IPS DF 4.7 (cell line): ENCODE measurements around the gene C1QTNF1.

Source experiments
- DNase-seq: peaks from one replicate; pipeline ENCODE4 v3.0.0-alpha.2; 2013; ENCODE audit warnings: low spot score; ENCODE audit errors: extremely low read depth

Gene C1QTNF1

DNA sequence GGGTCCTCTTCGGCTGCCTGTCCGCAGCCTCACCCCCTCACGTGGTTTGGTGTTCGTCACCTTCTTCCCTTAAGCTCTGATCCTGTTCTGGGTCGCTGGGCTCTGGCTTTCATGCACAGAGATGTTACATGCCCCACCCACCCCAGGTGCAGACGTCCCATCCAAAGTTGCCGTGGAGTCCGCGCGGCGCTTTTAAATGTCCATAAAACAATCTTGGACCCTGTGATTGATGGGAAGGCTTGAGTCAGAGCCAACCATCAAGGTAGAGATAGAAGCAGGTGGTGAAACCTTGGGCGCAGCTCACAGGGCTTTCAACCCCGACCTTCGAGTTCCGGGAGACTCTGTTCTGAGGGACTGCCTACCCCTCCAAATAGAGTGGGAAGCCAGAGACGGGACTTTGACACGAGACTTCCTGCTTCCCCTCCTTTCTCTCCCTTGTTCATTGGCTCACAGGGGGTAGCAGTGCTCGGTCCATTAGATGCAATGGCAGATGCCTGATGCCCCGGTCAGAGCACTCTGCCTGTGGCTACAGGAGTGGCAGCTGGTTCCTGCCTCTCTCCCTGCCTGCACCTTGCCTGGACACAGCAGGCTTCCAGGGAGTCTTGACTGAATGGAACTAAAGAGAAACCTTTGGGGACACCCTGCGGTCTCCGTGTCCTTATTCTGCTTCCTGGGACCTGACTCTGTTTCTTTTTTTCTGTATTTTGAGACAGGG, 54.7 kb downstream of the C1QTNF1 start:
- DNase-seq: no peak

DNA sequence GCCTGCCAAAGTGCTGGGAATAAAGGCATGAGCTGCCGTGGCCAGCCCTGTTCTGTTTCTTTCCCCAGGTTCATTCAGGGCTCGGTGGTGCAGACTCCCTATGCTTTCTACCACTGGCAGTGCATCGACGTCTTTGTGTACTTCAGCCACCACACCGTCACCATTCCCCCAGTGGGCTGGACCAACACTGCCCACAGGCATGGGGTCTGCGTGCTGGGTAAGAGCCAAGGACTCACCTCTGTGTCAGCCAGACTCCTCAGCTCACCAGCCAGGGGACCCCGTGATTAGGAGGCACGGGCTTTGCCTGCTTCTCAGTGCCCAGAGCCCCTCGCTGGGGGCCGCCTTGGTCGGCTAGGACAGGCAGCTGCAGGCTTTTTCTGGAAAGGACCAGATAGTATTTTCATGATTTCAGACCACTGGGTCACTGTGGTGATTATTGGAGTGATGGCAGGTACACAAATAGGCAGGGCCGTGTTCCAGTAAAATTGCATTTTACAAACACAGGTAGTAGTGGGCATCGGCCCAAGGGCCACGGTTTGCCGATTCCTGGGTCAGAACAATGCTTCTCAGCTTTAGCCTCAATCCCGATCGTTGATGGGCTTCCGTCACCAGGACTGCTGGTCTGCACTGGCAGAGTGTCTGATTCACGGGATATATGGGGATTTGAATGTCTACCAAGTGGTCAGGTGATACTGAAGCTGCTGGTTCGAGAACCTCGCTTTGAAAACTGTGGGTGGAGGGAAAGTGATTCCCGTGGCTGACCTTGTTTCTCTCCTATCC, 55.6 kb downstream of the C1QTNF1 start:
- no peak for DNase-seq

DNA sequence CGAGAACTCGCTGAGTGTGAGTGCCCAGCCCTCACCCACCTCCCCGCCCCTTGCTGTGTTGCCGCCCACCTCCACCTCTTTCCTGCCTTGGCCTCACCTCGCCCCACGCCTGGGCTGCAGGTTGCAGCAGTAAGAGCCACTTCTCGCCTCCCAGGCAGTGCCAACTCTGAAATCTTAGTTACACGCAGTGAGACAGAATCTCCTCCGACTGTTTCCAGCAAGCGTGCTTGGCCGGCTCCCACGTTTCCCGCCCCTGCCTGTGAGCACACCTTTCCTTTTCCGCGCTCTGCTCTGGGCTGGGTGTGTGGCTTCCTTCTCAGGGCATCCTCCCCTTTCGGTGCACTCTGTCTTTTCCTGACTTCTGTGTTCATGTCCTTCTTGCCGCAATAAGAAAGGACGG, 56.4 kb downstream of the C1QTNF1 start:
- DNase-seq: no peak

DNA sequence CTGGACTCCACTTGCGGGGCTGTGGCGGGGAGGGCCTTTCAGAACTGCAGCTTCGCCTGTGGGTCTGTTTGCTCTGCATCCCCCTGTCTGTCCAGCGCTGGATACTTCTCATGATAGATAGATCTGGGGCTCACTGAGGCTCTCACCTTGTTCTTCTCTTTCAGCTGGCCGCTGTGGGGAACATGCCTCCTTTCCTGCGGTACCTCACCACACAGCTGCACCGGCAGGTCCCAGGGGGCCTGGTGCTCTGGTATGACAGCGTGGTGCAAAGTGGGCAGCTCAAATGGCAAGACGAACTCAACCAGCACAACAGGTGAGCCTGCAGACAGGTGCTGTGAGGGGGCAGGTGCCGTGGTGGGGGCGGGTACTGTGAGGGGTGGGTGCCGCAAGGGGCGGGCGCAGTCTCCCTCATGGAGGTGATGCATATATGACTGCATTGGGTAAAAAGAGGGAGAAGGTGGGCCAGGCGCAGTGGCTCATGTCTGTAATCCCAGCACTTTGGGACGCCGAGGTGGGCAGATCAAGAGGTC, 56.9 kb downstream of the C1QTNF1 start:
- no peak for DNase-seq

DNA sequence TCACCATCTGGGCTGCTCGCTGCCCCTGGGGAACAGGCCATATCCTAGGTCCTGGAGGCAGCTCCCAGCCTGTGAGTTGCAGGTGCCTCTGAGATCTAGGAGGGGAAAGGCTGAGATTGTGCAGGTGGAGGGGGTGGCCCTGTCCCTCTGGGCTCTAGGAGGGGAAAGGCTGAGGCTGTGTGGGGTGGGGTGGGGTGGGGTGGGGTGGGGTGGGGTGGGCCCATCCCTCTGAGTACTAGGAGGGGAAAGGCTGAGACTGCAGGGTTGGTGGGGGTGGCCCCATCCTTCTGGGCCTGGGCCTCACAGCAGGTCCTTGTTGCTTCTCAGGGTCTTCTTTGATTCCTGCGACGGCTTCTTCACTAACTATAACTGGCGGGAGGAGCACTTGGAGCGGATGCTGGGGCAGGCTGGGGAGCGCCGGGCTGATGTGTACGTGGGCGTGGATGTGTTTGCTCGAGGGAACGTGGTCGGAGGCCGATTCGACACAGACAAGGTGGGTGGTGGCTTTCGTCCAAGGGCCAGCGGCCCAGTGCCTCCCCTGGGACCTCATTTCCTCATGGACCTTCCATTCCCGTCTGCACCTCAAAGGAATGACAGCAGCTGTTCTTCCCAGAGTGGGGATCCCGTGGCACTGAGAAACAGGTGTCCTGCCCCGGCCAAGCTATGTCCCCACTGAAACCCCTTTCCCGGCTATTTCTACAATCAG, 57.8 kb downstream of the C1QTNF1 start:
- DNase-seq: no peak

DNA sequence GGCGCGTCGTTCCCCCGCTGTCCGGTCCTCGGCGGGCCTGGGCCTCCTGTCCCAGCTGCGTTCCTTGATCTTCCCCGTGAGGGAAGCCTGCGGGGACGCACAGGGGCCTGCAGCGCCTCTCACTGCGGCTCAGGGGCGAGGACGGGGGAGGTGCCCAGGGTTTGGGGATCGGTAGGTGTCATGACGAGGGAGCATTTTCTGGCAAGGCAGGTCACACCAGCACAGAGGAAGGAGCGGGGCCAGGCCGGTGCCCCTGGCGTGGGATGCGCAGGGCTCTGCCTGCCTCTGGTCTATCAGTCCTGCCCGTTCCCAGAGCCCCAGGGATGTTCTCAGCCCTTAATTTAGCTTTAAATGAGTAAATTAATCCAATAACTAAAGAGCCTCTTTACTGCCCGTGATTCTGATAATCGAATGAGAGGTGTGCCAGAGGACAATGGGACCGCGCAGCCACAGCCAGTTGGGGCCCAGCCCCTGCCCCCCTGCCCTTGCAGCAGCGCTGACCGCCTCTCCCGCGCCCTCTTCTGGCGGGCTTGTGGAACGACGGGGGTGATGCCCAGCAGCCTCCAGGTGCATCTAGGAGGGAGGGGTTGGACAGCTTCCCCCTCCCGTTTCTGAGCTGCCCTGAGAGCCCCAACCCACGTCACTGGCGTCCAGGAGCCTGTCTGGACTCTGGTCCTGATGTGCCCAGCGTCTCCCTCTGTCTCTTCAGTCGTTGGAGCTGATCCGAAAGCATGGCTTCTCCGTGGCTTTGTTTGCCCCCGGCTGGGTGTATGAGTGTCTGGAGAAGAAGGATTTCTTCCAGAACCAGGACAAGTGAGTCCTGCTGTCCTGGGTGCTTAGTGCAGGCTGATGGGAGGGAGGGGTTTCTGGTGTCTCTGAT, 58.6 kb downstream of the C1QTNF1 start:
- DNase-seq: no peak

DNA sequence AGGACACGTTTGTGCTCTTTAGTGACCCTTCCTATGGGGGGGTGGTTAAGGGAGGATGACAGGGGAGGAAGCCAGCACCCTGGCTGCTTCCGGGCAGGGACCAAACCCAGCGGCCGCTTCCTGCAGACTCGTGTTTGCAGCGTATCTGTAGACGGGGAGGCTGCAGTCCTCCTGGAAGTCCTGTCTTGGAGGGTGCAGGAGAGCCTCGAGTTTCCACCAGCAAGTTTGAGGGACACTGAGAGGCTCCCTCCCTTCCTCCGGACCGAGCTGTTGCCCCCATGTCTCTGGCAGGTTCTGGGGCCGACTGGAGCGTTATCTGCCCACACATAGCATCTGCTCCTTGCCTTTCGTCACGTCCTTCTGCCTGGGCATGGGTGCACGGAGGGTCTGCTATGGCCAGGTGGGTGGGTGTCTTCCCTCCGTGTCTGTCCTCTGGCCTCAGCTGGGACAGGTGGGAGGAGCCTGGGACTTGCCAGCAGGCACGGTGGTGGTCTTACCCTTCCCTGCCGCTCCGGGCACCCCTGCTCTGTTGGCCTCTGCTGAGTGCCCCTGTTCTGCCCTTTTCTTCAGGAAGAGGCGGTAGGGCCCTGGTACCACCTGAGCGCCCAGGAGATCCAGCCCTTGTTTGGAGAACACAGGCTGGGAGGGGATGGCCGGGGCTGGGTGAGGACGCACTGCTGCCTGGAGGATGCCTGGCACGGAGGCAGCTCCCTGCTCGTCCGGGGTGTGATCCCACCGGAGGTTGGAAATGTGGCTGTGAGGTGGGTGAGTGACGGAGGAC, 59.4 kb downstream of the C1QTNF1 start:
- DNase-seq: no peak

DNA sequence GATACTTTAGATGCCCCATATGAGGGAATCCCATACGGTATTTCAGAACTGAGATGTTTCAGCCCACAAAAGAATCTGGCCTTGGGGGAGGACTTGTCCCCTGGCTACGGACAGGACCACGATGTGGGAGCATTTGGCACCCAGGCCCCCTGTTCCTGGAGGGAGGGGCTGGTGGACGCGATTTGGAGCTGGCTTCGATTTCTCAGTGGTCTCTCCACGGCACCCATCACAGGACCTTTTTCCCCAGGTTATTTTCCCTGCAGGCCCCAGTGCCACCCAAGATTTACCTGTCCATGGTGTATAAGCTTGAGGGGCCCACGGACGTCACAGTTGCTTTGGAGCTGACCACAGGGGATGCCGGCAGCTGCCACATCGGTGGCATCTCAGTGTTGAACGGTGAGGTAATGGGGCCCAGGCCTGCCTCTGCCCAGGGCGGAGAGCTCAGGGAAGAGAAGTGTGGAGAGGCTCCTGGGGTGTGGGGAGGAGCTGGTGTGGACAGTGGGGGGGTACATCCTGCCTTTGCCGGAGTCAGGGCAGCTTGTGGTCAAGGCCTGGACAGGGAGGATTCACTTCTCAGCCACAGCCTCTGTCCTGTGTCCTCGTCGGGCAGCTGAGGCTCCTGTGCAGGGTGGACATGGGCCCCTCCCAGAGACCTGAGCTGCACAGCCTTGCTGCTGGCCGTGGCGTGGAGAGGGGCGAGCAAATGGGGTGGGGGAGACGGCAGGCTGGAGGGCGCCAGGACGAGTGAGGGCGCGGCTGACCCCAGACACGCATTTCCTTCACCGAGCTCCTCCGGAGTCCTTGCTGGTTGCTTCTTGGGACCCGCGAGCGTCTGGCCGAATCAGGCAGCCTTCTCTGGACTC, 60.6 kb downstream of the C1QTNF1 start:
- no peak for DNase-seq

DNA sequence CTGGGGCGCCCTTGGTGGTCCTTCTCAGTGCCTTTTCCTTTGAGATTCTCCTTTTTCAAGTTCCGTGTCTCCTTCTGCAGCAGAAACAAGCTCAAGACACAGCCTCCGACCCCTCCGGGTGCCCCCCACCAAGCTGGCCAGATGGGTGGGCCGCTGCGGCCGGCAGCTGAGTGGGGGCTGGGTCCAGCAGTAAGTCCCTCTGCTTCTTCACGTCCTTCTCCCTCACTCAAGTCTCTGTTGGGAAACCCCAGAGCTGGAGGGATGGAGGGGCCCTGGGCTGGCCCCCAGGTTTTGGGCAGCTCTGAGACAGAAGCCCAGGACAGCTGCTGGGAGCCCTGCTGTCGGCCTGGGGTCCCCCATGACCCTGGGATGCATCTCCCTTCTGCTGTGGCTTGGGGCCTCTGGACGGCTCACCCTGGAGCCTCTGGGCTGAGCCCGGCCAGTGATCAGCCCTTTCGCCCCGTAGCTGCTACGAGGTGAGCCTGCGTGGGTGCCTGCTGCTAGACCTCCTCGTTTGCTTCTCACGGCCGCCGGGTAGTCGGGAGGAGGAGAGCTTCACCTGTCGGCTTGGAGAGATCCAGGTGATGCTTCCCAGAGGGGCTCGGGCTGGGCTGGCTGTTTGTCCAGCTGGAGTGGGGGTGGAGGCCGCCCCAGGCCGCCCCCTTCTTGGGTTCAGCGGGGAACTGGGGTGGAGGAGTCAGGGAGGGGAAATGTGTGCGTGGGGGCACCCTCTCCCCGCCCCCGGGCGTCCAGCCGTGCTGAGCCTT, 61.4 kb downstream of the C1QTNF1 start:
- DNase-seq: no peak

DNA sequence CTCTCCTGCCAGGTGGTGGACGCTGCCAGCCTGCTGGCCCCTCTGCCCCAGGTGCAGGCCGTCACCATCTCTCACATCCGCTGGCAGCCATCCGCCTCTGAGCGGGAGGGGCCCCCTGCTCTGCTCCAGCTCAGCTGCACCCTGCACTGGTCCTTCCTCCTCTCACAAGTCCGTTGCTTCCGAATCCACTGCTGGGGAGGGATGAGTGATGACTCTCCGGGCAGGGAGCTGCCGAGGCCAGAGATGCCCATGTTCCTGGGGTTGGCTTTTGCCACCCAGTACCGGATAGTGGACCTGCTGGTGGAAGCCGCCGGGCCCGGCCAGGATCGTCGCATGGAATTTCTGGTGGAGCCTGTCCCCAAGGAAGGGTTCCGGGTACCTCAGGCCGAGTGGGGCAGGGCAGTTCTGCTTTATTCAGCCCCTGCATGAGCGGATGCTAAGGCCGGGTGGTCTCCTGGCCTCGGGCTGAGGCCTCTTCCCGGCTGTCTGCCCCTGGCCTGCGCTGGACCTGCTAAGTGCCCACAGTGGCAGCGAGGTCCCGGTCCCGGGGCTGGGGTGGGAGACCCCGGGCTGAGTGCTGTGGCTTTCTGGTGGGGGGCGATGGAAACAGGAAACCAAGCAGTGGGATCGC, 62.1 kb downstream of the C1QTNF1 start:
- no peak for DNase-seq

DNA sequence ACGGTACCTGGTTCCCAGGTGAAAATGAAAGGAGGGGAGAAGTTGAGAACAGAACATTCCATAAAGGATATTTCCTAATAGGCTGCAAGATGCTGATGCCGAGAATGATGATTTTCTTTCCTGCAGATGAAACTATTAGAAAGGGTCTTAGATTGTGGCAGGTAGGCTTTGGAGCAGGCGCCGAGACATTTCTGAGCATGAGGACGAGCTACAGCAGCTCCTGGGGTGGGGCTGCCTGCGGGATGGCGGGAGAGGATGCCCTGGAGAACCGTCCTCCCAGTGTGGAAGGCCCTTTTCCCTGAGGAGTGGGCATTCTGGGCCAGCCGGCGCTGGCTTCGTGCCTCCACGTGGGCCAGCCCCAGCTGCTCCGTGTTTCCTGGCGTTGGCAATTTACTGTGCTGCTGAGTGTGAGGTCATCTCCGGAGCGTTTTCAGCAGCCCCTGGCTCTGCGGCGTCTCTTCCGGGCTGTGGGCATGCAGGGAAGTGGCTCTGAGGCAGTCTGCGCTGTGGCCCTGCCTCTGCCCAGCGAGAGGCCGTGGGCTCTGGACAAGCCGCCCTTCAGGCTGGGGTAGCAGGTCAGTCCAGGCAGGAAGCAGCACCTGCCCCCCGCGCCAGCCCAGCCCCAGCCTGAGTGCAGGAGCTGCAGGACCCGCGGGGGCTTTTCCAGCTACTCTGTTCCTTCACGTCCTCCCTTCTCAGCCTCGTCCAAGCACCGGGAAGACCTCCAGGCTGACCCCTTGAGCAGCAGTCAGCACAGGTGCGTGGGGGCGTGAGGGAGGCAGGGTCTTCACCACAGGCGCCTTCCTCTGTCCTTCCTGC, 62.8 kb downstream of the C1QTNF1 start:
- no peak for DNase-seq

DNA sequence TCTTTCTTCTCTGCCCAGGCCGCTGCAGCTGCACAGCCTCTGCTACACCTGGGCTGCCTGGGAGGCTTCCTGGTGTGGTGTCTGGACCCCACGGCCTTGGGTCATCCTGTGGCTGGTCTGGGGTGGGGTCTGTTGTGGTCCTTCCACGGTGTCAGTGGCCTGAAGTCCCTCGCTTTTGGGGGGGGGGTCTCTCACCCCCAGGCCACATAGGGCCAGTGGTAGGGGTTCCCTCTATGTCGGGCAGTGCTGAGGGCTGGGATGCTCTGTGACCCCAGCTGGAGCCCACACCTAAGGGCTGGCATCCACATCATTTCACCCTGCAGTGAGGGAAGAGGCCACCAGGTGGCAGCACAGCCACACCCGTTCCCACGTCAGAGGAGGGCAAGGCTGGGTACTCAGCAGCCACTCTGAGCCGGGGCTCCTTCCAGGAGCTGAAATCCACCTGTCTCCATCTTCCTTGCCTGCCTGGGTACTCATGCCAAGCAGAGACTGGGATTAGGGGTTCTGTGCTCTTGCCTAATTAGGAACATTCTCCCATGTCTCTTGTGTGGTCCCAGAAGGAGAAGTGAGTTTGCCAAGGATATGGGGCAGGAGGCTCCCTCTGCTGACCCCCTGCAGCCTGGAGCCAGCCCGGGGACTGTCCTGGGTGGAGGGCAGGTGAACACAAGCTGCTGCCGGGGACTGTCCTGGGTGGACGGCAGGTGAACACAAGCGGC, 63.6 kb downstream of the C1QTNF1 start:
- no peak for DNase-seq

DNA sequence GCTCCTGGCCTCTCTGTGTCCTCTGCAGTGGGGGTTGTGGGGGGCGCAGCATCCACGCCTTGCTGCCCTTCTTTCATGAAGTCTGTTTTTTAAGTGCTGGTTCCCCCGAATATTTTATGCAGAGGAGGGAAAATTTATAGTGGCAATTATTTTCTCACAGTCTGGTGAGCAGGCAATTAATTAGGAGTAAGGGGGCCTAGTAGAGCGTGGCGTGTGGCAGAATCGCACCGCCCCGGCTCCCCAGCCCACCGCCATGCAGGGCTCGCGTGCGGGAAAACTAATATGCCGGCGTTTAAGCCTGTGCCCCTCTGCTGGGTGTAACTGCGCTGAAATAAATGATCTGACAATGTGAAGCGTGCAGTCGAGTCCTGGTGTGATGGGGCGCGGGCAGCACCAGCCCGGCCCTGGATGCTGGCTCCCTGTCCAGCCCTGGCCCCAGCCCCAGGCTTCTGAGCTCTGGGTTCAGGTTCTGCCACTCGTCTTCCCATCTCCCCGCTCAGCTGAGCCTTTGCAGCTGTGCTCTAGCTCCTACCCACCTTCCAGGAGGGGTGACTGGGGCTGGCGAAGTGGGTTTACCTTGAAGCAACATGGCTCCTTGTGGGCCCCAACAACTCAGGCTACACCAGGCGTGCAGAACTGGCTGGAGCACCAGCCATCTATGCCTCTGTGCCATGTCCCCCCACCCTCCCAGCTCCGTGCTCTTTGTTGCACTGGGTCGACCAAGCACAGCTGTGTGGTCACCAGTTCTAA, 64.5 kb downstream of the C1QTNF1 start:
- no peak for DNase-seq

DNA sequence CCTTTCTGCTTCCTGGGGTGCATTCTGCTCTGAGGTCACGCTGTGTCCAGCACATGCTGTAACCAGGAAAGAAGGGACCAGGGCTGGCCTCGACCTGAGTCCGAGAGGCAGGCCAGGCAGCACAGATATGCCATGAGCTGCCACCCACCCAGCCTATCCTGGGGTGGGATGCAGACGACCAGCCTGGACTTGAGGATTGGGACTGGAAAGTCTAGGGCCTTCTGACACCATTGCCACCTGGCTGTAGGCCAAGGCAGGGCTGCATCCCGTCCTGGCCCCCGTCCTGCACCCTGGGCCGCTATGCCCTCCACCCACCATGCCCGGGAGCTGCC, 65.0 kb downstream of the C1QTNF1 start:
- DNase-seq: no peak

DNA sequence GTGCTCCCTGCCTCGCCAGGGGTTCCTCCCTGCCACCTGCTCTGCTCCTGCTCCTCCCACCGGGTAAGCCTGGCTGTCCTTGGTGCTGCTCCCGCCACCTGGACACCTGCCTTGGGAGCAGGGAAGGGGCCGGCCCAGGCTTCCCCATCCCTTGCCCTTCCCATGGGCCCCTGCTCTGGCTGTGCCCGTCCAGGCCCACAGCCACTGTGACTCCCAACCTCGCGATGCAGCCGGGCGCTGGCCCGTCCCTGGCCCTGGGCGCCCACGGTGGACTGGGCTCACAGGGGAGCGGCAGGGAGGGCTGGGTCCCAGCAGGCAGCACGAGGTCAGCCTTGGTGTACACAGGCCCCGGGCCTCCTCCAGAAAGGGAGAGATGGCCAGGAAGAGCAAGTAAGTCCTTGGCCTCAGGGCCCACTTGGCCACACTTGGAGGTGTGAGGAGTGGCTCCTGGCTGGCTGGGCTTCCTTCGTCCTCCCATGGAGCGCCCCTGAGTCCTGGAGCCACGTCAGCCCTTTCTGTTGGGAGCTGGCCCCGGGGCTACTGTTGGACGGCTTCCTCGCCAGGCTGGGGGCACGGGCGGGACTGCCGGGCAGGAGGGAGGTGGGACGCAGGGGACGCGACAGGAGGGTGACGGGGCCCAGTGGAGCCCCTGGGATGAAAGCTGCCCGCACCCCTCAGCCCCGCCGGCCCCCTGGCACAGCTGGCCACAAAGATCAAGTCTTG, 65.9 kb downstream of the C1QTNF1 start:
- DNase-seq: no peak
